ENCODE measurements around the gene MAN1A1. TPM values are rescaled to one million over a fixed set of nuclear protein-coding genes. Genes with fewer than 3 reads are reported as not detected.

The MAN1A1 gene
- total RNA-seq, 1 donor, result 79.6 TPM

DNA sequence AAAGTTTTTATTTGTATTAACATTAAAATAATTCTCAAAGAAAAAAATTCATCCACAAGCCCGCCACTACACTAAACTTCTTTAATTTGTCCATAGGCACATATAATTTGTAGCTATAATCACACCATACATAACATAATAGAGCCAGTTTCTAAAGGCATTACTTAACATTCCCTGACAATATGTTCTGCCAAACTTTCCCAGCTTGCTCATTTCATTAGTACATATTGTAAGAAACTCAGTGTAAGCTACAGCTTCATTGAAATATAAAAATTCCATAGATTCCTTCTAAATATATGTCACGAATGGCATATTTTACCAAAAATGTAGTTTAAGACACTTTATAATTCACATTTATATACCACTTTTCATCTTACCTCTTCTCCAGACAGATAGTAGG is 59.3 kb downstream of the MAN1A1 start:
- no peaks in the 10 kb centered on the region for H4K20me1 ChIP-seq (ENCODE audit: insufficient read depth, low read length)
- no peaks in the 10 kb centered on the region for H3K79me2 ChIP-seq (ENCODE audit: insufficient read depth, low read length)
- no peaks in the 10 kb centered on the region for H3K36me3 ChIP-seq (ENCODE audit: insufficient read depth, low read length)
- no peak overlapping the region for H3K27ac ChIP-seq (ENCODE audit: low read depth, low read length)
- H3K9me3 ChIP-seq (ENCODE audit: low read depth, low read length), result no peaks in the 10 kb centered on the region
- no peak overlapping the region for H3K4me2 ChIP-seq (ENCODE audit: insufficient read depth, low read length)
- H3K27me3 ChIP-seq (ENCODE audit: insufficient read depth, low read length), result no peaks in the 10 kb centered on the region
- TF ChIP-seq, protein P1, sequence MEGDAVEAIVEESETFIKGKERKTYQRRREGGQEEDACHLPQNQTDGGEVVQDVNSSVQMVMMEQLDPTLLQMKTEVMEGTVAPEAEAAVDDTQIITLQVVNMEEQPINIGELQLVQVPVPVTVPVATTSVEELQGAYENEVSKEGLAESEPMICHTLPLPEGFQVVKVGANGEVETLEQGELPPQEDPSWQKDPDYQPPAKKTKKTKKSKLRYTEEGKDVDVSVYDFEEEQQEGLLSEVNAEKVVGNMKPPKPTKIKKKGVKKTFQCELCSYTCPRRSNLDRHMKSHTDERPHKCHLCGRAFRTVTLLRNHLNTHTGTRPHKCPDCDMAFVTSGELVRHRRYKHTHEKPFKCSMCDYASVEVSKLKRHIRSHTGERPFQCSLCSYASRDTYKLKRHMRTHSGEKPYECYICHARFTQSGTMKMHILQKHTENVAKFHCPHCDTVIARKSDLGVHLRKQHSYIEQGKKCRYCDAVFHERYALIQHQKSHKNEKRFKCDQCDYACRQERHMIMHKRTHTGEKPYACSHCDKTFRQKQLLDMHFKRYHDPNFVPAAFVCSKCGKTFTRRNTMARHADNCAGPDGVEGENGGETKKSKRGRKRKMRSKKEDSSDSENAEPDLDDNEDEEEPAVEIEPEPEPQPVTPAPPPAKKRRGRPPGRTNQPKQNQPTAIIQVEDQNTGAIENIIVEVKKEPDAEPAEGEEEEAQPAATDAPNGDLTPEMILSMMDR (IDR thresholded peaks at IDR 0.05; ENCODE audit: extremely low read depth, low read depth, low read length), result no peak
- no peaks in the 10 kb centered on the region for H3K4me1 ChIP-seq (ENCODE audit: insufficient read depth, low read length)
- H3K4me3 ChIP-seq (ENCODE audit: insufficient read depth, low read length), result no peak overlapping the region
- H2AFZ ChIP-seq (ENCODE audit: low read length), result no peak overlapping the region
- no peak for DNase-seq (ENCODE audit: insufficient read length, low spot score, missing footprints)

DNA sequence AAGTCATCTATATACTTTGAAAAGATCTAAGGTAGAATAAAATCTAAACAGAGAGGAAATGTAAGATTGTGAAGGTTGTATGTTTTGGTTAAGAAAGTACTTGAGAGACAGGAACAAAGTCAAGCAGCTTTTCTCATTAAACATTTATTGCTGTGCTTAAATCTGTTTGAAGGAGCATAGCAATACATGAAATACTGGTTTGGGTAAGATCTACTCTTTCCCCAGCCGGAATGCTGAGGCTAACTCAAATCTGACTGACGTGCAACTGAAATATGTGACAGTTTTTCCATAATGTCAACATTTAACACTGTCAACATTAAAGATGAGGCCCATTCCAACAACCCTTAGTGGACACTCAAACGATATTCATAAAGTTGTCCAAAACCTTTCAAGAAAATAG is 59.9 kb downstream of the MAN1A1 start:
- Histone ChIP-seq H3K79me2 (ENCODE audit: insufficient read depth, low read length) (no peaks in the 10 kb centered on the region), H4K20me1 (ENCODE audit: insufficient read depth, low read length) (no peaks in the 10 kb centered on the region), H3K4me2 (ENCODE audit: insufficient read depth, low read length) (no peak overlapping the region), H3K4me1 (ENCODE audit: insufficient read depth, low read length) (no peaks in the 10 kb centered on the region), H3K36me3 (ENCODE audit: insufficient read depth, low read length) (no peaks in the 10 kb centered on the region), H3K4me3 (ENCODE audit: insufficient read depth, low read length) (no peak overlapping the region), H3K27me3 (ENCODE audit: insufficient read depth, low read length) (no peaks in the 10 kb centered on the region), H3K27ac (ENCODE audit: low read depth, low read length) (no peak overlapping the region), H3K9me3 (ENCODE audit: low read depth, low read length) (no peaks in the 10 kb centered on the region), H2AFZ (ENCODE audit: low read length) (no peak overlapping the region)
- TF ChIP-seq, protein P1 (IDR thresholded peaks at IDR 0.05; ENCODE audit: extremely low read depth, low read depth, low read length), result no peak
- no peak for DNase-seq (ENCODE audit: insufficient read length, low spot score, missing footprints)

DNA sequence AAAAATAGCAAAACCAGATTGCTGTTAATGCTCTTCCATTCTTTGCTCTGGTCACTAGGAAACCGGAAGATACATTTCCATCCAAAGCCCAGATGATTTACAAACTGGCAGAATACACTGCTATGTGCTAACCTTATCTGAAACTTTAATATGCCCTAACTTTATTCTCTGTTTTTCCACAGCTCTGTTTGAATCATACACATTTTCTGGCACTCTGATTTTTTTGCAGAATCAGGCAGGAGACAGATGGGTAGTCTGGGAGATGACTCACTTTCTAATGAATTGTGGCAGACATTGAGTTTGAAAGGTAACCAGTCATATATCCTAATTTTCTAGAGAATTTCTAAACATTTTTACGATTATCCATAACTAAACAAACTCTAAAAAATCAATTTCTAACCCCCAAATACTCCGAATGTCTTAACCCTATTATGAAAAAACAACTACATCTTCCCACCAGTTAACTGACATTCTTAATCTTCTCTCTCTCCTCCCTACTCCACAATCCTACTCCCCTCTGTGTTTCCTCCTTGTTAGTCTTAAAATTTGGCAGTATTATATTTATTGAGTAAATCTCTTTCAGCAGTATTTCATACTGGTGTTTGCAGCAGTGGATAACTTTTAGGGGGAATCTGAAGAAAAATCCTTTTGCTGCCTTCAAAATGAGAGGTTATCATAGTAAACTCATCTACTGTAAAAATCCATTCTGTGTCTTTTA is 63.5 kb downstream of the MAN1A1 start:
- H3K27ac ChIP-seq (ENCODE audit: low read depth, low read length), result no peak overlapping the region
- no peak overlapping the region for H3K4me2 ChIP-seq (ENCODE audit: insufficient read depth, low read length)
- no peak overlapping the region for H2AFZ ChIP-seq (ENCODE audit: low read length)
- no peaks in the 10 kb centered on the region for H3K36me3 ChIP-seq (ENCODE audit: insufficient read depth, low read length)
- TF ChIP-seq, protein P1 (IDR thresholded peaks at IDR 0.05; ENCODE audit: extremely low read depth, low read depth, low read length), result no peak
- H3K27me3 ChIP-seq (ENCODE audit: insufficient read depth, low read length), result no peaks in the 10 kb centered on the region
- no peak for DNase-seq (ENCODE audit: insufficient read length, low spot score, missing footprints)
- H3K9me3 ChIP-seq (ENCODE audit: low read depth, low read length), result no peaks in the 10 kb centered on the region
- H3K79me2 ChIP-seq (ENCODE audit: insufficient read depth, low read length), result no peaks in the 10 kb centered on the region
- no peaks in the 10 kb centered on the region for H4K20me1 ChIP-seq (ENCODE audit: insufficient read depth, low read length)
- H3K4me1 ChIP-seq (ENCODE audit: insufficient read depth, low read length), result peaks cover 14% of the 10 kb centered on the region
- no peak overlapping the region for H3K4me3 ChIP-seq (ENCODE audit: insufficient read depth, low read length)

DNA sequence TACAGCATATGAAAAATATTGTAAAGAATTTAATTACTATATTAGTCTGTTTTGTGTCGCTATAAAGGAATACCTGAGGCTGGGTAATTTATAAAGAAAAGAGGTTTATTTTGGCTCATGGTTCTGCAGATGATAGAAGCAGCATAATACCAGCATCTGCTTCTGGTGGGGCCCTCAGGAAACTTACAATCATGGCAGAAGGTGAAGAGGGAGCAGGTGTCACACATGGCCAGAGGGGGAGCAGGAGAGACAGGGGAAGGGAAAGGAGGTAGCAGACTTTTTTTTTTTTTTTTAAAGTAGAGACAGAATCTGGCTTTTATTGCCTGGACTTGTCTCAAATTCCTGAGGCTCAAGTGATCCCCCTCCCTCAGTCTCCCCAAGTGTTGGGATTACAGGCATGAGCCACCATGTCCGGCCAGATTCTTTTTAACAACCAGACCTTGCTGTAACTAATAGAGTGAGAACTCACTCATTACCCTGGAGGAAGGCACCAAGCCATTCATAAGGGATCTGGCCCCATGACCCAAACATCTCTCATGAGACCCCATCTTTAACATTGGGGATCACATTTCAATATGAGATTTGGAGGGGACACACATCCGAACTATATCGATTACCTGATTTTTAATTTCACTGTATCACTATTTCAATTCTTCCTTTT is 64.6 kb downstream of the MAN1A1 start:
- Histone ChIP-seq H3K4me3 (ENCODE audit: insufficient read depth, low read length) (no peak overlapping the region), H3K4me2 (ENCODE audit: insufficient read depth, low read length) (no peak overlapping the region), H3K27me3 (ENCODE audit: insufficient read depth, low read length) (no peaks in the 10 kb centered on the region), H3K36me3 (ENCODE audit: insufficient read depth, low read length) (no peaks in the 10 kb centered on the region), H3K9me3 (ENCODE audit: low read depth, low read length) (no peaks in the 10 kb centered on the region), H3K4me1 (ENCODE audit: insufficient read depth, low read length) (peaks cover 24% of the 10 kb centered on the region), H2AFZ (ENCODE audit: low read length) (no peak overlapping the region), H3K27ac (ENCODE audit: low read depth, low read length) (no peak overlapping the region), H4K20me1 (ENCODE audit: insufficient read depth, low read length) (no peaks in the 10 kb centered on the region), H3K79me2 (ENCODE audit: insufficient read depth, low read length) (no peaks in the 10 kb centered on the region)
- DNase-seq (ENCODE audit: insufficient read length, low spot score, missing footprints), result no peak
- TF ChIP-seq, protein P1 (IDR thresholded peaks at IDR 0.05; ENCODE audit: extremely low read depth, low read depth, low read length), result no peak
